ENCODE data around the gene RALGPS1.
A peak's percentile ranks its signal among the peaks of the same experiment; 100 is the strongest.

RALGPS1 gene

DNA sequence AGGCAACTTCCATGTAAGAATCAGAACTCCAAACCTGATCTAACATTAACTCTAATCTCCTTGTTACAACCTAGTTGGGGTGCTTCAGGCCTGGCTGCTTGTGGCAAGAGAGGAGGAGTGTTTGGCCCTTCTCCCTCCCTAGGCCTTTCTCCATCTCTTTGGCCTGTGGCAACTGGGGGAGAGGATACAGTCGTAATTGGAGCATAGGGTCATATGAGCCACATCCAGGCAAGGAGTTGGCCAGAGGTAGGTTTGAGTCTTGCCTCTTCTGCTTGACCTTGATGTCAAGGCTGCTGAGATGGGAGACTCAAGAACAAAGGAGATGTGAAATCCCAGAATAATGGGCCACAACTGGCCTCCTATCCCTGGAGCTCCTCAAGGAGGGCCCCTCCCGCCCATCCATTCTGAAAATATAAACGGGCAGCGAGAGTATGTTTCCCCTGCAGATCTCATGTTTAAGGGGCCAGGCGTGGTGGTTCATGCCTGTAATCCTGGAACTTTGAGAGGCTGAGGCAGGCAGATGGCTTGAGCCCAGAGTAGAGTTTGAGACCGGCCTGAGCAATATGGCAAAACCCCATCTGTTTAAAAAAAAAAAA lies 267.1 kb downstream of the RALGPS1 start:
- peaks cover 19% of the 10 kb centered on the region for H3K4me1 ChIP-seq (ENCODE audit: control insufficient read depth, insufficient read depth, low read length)
- no peak overlapping the region for H3K9ac ChIP-seq (ENCODE audit: low read depth, low read length)

DNA sequence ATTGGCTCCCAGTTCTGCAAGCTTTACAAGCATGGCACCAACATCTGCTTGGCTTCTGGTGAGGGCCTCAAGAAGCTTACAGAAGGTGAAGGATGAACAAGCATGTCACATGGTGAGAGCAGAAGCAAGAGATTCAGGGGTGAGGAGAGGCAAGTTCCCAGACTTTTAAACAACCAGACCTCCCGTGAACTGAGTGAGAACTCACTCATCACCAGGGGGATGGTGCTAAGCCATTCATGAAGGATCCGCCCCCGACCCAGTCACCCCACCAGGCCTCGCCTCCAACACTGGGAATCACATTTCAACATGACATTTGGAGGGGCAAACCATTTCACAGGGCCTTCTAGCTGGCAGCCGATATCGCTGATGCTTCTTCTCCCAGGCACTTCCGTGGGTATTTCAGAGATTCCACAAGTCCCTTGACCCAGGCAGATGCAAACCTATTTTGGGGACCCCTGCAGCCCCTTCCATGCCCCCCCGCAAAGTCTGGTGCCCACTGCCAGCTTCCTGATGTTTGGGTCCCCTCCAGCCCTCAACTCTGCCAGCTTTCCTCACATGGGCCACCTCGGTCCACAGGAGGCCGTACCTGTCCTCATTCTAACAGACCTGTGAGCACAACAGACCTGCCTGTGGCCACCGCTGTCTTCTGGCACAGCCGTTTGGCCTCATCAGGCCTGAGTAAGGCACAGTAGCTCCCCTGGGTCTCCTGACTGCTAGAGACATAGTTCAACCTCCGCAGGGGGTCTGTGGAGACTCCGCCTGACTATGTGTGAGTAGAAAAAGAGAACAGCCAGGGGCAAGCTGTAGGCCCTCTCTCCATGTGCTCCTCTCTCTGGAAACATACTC lies 268.5 kb downstream of the RALGPS1 start:
- no peak overlapping the region for H3K9ac ChIP-seq (ENCODE audit: low read depth, low read length)
- H3K4me1 ChIP-seq (ENCODE audit: control insufficient read depth, insufficient read depth, low read length), result peaks cover 31% of the 10 kb centered on the region
- H3K27me3 ChIP-seq (ENCODE audit: control insufficient read depth, insufficient read depth, low read length), result peaks cover 10% of the 10 kb centered on the region
- H3K4me2 ChIP-seq (ENCODE audit: low read length), result no peak overlapping the region
- no peaks in the 10 kb centered on the region for H3K9me3 ChIP-seq (replicated peaks; ENCODE audit: low read length)
- H3K4me3 ChIP-seq (ENCODE audit: low read length), result no peak overlapping the region
- H3K36me3 ChIP-seq (ENCODE audit: insufficient read depth, low read length), result no peaks in the 10 kb centered on the region

More for the DNA sequence above, 267.1 kb downstream of the RALGPS1 start:
- Histone ChIP-seq H3K4me3 (ENCODE audit: low read length) (no peak overlapping the region), H3K27me3 (ENCODE audit: control insufficient read depth, insufficient read depth, low read length) (peaks cover 10% of the 10 kb centered on the region), H3K4me2 (ENCODE audit: low read length) (no peak overlapping the region), H3K36me3 (ENCODE audit: insufficient read depth, low read length) (no peaks in the 10 kb centered on the region), H3K9me3 (replicated peaks; ENCODE audit: low read length) (no peaks in the 10 kb centered on the region)

GRCh38 chr9:127183814-127184582 lies 269.4 kb downstream of the RALGPS1 start:
- Histone ChIP-seq H3K27me3 (ENCODE audit: control insufficient read depth, insufficient read depth, low read length) (peaks cover 4% of the 10 kb centered on the region), H3K4me2 (ENCODE audit: low read length) (no peak overlapping the region), H3K36me3 (ENCODE audit: insufficient read depth, low read length) (no peaks in the 10 kb centered on the region), H3K4me1 (ENCODE audit: control insufficient read depth, insufficient read depth, low read length) (peaks cover 35% of the 10 kb centered on the region), H3K4me3 (ENCODE audit: low read length) (no peak overlapping the region), H3K9me3 (replicated peaks; ENCODE audit: low read length) (no peaks in the 10 kb centered on the region), H3K9ac (ENCODE audit: low read depth, low read length) (no peak overlapping the region)

DNA sequence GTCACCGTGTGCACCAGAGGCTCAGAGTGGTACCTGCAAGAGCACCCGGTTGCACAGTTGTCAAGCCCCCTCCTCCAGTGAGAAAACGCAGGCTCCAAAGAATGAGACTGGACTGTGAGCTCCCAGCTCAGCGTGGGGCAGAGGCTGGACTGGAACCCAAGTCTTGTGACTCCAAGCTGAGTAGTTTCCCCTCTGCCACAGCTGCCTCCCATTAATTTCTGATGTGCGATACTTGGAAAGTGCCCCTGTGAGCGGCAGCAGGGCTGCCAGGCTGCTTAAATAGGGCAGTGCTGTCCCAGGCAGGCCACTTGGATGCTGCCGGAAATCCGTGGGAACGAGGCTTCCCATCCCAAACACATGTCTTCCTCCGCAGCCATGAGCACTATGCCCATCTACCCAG lies 270.1 kb downstream of the RALGPS1 start:
- no peak overlapping the region for H3K4me2 ChIP-seq (ENCODE audit: low read length)
- H3K4me1 ChIP-seq (ENCODE audit: control insufficient read depth, insufficient read depth, low read length), result peaks cover 35% of the 10 kb centered on the region
- no peak overlapping the region for H3K4me3 ChIP-seq (ENCODE audit: low read length)
- H3K27me3 ChIP-seq (ENCODE audit: control insufficient read depth, insufficient read depth, low read length), result peaks cover 2% of the 10 kb centered on the region
- no peak overlapping the region for H3K9ac ChIP-seq (ENCODE audit: low read depth, low read length)
- no peaks in the 10 kb centered on the region for H3K9me3 ChIP-seq (replicated peaks; ENCODE audit: low read length)
- H3K36me3 ChIP-seq (ENCODE audit: insufficient read depth, low read length), result no peaks in the 10 kb centered on the region

DNA sequence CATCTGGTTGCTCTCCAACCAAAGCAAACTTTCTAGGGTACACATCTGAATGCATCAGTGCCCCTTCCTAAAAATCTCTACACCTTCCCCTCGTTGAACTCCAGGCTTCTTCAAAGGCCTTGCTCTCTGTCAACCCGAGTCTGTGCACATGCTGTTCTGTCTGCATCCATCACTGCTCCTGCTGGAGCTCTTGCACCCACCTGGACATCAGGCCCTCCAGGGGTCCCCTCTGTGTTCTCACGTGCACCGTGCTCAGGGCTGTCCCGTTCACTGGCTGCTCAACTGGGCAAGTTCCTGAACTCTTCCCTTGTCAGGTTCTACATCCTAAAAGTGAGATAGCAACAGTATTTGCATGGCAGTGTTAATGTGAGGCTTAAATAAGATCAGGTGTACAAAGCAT lies 270.6 kb downstream of the RALGPS1 start:
- Histone ChIP-seq H3K36me3 (ENCODE audit: insufficient read depth, low read length) (no peaks in the 10 kb centered on the region), H3K27me3 (ENCODE audit: control insufficient read depth, insufficient read depth, low read length) (peaks cover 4% of the 10 kb centered on the region), H3K4me2 (ENCODE audit: low read length) (no peak overlapping the region), H3K4me1 (ENCODE audit: control insufficient read depth, insufficient read depth, low read length) (peaks cover 35% of the 10 kb centered on the region), H3K4me3 (ENCODE audit: low read length) (no peak overlapping the region), H3K9me3 (replicated peaks; ENCODE audit: low read length) (no peaks in the 10 kb centered on the region), H3K9ac (ENCODE audit: low read depth, low read length) (no peak overlapping the region)

- peak overlapping the region; percentile 45 for H3K9ac ChIP-seq (ENCODE audit: low read depth, low read length)
Measured at GRCh38 chr9:127185931-127186781, 271.6 kb downstream of the RALGPS1 start.

DNA sequence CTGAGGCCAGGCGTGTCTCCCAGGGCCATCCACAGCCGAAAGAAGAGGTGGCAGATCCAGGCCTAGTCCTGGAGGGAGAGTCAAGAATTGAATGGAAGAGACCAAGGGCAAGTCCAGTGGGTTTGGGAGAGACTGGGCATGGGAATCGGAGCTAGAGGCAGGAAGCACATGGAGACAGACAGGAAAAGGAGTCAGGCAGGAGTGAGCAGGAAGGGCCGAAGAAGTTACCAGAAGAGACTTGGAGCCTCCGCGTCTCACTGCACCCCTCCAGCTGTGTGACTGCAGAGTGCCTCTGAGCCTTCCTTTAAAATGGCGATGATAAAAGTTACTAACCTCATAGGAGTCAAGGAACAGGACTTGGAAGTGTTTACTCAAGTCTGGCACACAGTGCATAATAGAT lies 272.2 kb downstream of the RALGPS1 start:
- Histone ChIP-seq H3K9me3 (replicated peaks; ENCODE audit: low read length) (no peaks in the 10 kb centered on the region), H3K9ac (ENCODE audit: low read depth, low read length) (peak overlapping the region; percentile 45), H3K4me1 (ENCODE audit: control insufficient read depth, insufficient read depth, low read length) (peaks cover 39% of the 10 kb centered on the region), H3K36me3 (ENCODE audit: insufficient read depth, low read length) (no peaks in the 10 kb centered on the region), H3K4me3 (ENCODE audit: low read length) (peak overlapping the region; percentile 41), H3K4me2 (ENCODE audit: low read length) (peak overlapping the region; percentile 69), H3K27me3 (ENCODE audit: control insufficient read depth, insufficient read depth, low read length) (peaks cover 3% of the 10 kb centered on the region)

More at GRCh38 chr9:127185931-127186781, 271.6 kb downstream of the RALGPS1 start:
- Histone ChIP-seq H3K4me2 (ENCODE audit: low read length) (peak overlapping the region; percentile 69), H3K4me3 (ENCODE audit: low read length) (peak overlapping the region; percentile 41), H3K9me3 (replicated peaks; ENCODE audit: low read length) (no peaks in the 10 kb centered on the region), H3K36me3 (ENCODE audit: insufficient read depth, low read length) (no peaks in the 10 kb centered on the region), H3K27me3 (ENCODE audit: control insufficient read depth, insufficient read depth, low read length) (peaks cover 3% of the 10 kb centered on the region), H3K4me1 (ENCODE audit: control insufficient read depth, insufficient read depth, low read length) (peaks cover 39% of the 10 kb centered on the region)

DNA sequence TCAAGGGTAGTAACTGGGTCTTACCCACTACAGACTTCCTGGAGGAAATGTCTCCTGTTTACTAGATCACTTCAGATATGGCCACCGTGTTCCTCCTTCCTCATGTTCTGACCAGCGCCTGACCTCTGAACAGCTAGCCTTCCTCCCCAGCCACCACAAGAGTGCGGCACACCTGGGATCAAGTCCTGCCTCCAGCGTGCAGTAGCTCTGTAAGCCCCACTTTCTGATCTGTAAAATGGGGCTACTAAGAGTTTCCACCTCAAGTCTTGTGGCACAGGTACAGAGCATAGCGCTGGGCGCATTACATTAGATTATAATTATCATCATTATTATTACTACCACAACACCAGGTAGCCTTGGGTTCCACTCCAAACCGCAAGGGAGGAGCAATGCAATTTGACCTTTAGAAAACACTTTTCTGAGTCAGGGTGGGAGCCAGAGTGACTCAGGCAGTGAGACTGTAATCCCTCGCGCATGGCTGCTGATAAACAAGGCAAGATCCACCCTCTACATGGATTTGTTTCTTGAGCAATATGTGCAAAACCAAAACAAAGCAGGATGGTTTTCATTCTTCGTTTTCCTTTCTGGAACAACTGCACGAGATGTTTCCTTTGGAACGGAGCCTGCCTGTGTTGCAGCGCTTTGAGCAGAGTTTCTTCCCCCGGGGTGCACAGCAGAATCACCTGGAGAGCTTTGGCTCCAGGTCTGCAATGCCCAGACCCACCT lies 272.8 kb downstream of the RALGPS1 start:
- Histone ChIP-seq H3K4me3 (ENCODE audit: low read length) (no peak overlapping the region), H3K4me2 (ENCODE audit: low read length) (peak overlapping the region; percentile 48), H3K9me3 (replicated peaks; ENCODE audit: low read length) (no peaks in the 10 kb centered on the region), H3K4me1 (ENCODE audit: control insufficient read depth, insufficient read depth, low read length) (peaks cover 39% of the 10 kb centered on the region), H3K9ac (ENCODE audit: low read depth, low read length) (peak overlapping the region; percentile 45), H3K36me3 (ENCODE audit: insufficient read depth, low read length) (no peaks in the 10 kb centered on the region), H3K27me3 (ENCODE audit: control insufficient read depth, insufficient read depth, low read length) (peaks cover 9% of the 10 kb centered on the region)

DNA sequence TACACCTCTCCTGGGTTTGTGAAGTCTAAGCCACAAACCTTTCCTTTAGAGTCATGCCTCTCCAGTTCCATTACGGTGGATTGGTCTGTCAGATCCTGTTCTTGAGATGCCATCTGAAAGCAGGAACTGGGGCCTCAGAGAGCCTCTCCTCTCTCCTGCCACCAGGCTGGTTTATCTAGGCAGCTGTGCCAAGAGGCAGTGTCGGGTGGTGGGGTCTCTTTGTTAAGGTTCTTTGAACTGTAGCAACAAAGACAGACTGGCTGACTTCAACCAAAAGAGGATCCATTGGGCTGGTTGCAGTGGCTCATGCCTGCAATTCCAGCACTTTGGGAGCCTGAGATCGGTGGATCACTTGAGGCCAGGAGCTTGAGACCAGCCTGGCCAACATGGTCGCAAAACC lies 273.8 kb downstream of the RALGPS1 start:
- no peak overlapping the region for H3K9ac ChIP-seq (ENCODE audit: low read depth, low read length)
- peaks cover 39% of the 10 kb centered on the region for H3K4me1 ChIP-seq (ENCODE audit: control insufficient read depth, insufficient read depth, low read length)
- no peak overlapping the region for H3K4me3 ChIP-seq (ENCODE audit: low read length)
- H3K27me3 ChIP-seq (ENCODE audit: control insufficient read depth, insufficient read depth, low read length), result peaks cover 17% of the 10 kb centered on the region
- H3K4me2 ChIP-seq (ENCODE audit: low read length), result no peak overlapping the region
- H3K36me3 ChIP-seq (ENCODE audit: insufficient read depth, low read length), result no peaks in the 10 kb centered on the region
- H3K9me3 ChIP-seq (replicated peaks; ENCODE audit: low read length), result no peaks in the 10 kb centered on the region

GRCh38 chr9:127189628-127190027 lies 275.0 kb downstream of the RALGPS1 start:
- Histone ChIP-seq H3K4me1 (ENCODE audit: control insufficient read depth, insufficient read depth, low read length) (peaks cover 37% of the 10 kb centered on the region), H3K4me2 (ENCODE audit: low read length) (no peak overlapping the region), H3K9ac (ENCODE audit: low read depth, low read length) (no peak overlapping the region), H3K27me3 (ENCODE audit: control insufficient read depth, insufficient read depth, low read length) (peaks cover 23% of the 10 kb centered on the region), H3K36me3 (ENCODE audit: insufficient read depth, low read length) (no peaks in the 10 kb centered on the region), H3K9me3 (replicated peaks; ENCODE audit: low read length) (no peaks in the 10 kb centered on the region), H3K4me3 (ENCODE audit: low read length) (no peak overlapping the region)
